ENCODE measurements around the gene ADCYAP1R1. TPM values are rescaled to one million over a fixed set of nuclear protein-coding genes. Genes with fewer than 3 reads are reported as not detected.

The ADCYAP1R1 gene
- total RNA-seq, 1 donor from 2014 or later: 0.39 TPM

DNA sequence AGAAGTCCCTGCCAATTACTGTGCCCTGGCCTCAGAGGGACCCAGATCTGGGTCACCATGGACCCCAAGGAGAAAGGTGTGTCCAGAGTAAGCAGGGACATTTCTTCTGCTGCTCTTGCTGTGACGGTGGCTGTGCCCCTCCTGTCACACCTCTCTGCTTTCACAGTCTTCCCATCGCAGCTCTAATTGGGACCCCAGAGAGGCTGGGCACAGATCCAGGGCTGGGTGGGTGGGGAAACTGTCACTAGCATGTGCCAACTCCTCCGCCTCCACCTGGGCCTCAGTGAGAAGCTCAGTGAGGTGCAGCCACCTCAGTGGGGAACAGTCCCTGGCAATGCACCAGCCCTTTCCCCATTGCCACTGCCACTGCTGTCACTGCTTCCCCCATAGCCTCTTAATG lies 37.3 kb upstream of the ADCYAP1R1 start:
- Mint-ChIP-seq H3K36me3 (no peaks in the 10 kb centered on the region), H3K27ac (no peak overlapping the region)

GRCh38 chr7:31017032-31017675 lies 35.0 kb upstream of the ADCYAP1R1 start:
- Mint-ChIP-seq H3K36me3 (no peaks in the 10 kb centered on the region), H3K27me3 (ENCODE audit: insufficient read depth, low read depth) (peaks cover 16% of the 10 kb centered on the region), H3K4me3 (no peak overlapping the region), H3K9me3 (no peaks in the 10 kb centered on the region), H3K4me1 (peaks cover 34% of the 10 kb centered on the region), H3K27ac (peak overlapping the region; percentile 63)
- Histone ChIP-seq H3K4me1 (peaks cover 4% of the 10 kb centered on the region), H3K27ac (no peak overlapping the region), H2AFZ (replicated peaks) (no peak overlapping the region), H3F3A (ENCODE audit: low read depth) (no peaks in the 10 kb centered on the region), H3K4me3 (no peak overlapping the region), H3K36me3 (no peaks in the 10 kb centered on the region), H3K79me2 (ENCODE audit: low read depth) (no peaks in the 10 kb centered on the region), H3K4me2 (peak overlapping the region; percentile 6), H3K9me3 (ENCODE audit: low read depth) (no peaks in the 10 kb centered on the region), H3K9ac (no peak overlapping the region), H4K20me1 (ENCODE audit: low read depth) (no peaks in the 10 kb centered on the region), H3K27me3 (no peaks in the 10 kb centered on the region)
- no peak for DNase-seq (ENCODE audit: low spot score)
- TF ChIP-seq EZH2phosphoT487 (IDR thresholded peaks at IDR 0.05): no peak
- TF ChIP-seq, protein P1, sequence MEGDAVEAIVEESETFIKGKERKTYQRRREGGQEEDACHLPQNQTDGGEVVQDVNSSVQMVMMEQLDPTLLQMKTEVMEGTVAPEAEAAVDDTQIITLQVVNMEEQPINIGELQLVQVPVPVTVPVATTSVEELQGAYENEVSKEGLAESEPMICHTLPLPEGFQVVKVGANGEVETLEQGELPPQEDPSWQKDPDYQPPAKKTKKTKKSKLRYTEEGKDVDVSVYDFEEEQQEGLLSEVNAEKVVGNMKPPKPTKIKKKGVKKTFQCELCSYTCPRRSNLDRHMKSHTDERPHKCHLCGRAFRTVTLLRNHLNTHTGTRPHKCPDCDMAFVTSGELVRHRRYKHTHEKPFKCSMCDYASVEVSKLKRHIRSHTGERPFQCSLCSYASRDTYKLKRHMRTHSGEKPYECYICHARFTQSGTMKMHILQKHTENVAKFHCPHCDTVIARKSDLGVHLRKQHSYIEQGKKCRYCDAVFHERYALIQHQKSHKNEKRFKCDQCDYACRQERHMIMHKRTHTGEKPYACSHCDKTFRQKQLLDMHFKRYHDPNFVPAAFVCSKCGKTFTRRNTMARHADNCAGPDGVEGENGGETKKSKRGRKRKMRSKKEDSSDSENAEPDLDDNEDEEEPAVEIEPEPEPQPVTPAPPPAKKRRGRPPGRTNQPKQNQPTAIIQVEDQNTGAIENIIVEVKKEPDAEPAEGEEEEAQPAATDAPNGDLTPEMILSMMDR (IDR thresholded peaks at IDR 0.05): no peak
- no peak for TF ChIP-seq EZH2 (IDR thresholded peaks at IDR 0.05)

More for the DNA sequence above, 37.3 kb upstream of the ADCYAP1R1 start:
- H3K27me3 ChIP-seq: no peaks in the 10 kb centered on the region
- no peak overlapping the region for H3K27ac ChIP-seq
- no peaks in the 10 kb centered on the region for H3K79me2 ChIP-seq (ENCODE audit: low read depth)
- no peak overlapping the region for H3K4me2 ChIP-seq
- H3K9me3 ChIP-seq (ENCODE audit: low read depth): no peaks in the 10 kb centered on the region
- peaks cover 4% of the 10 kb centered on the region for H3K4me1 ChIP-seq
- Mint-ChIP-seq H3K9me3 (peaks cover 16% of the 10 kb centered on the region), H3K4me3 (no peak overlapping the region), H3K4me1 (peaks cover 19% of the 10 kb centered on the region), H3K27me3 (ENCODE audit: insufficient read depth, low read depth) (peaks cover 6% of the 10 kb centered on the region)
- H4K20me1 ChIP-seq (ENCODE audit: low read depth): no peaks in the 10 kb centered on the region
- no peaks in the 10 kb centered on the region for H3K36me3 ChIP-seq
- no peak overlapping the region for H3K9ac ChIP-seq
- H2AFZ ChIP-seq (replicated peaks): no peak overlapping the region
- no peak for DNase-seq (ENCODE audit: low spot score)
- TF ChIP-seq, protein P1 (IDR thresholded peaks at IDR 0.05): no peak
- no peak for TF ChIP-seq EZH2phosphoT487 (IDR thresholded peaks at IDR 0.05)
- TF ChIP-seq EZH2 (IDR thresholded peaks at IDR 0.05): no peak
- no peaks in the 10 kb centered on the region for H3F3A ChIP-seq (ENCODE audit: low read depth)
- no peak overlapping the region for H3K4me3 ChIP-seq

DNA sequence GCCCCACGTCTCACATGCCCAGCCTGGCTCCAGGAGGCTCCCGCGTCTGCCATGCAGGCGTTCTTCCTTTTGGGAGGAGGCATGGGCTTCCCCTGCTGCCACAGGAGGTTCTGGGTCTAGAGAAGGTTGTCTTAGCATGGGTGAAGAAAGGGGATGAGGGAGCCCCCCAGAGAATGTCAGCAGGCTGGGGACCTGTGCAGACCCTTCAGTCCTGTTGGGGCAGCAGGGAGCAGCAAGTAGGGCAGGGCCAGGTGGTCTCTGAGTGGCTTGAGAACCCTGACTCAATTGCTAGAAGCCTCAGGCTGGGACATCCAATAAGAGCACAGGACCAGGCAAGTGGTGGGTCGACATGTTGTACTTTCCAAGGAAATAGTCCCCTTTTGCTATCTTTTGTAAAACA lies 34.4 kb upstream of the ADCYAP1R1 start:
- Histone ChIP-seq H3K9ac (no peak overlapping the region), H3K4me2 (peak overlapping the region; percentile 6)

More for the DNA sequence above, 34.4 kb upstream of the ADCYAP1R1 start:
- Mint-ChIP-seq H3K36me3 (no peaks in the 10 kb centered on the region), H3K9me3 (no peaks in the 10 kb centered on the region), H3K27me3 (ENCODE audit: insufficient read depth, low read depth) (peaks cover 18% of the 10 kb centered on the region), H3K4me3 (no peak overlapping the region), H3K27ac (no peak overlapping the region), H3K4me1 (peaks cover 38% of the 10 kb centered on the region)
- H3F3A ChIP-seq (ENCODE audit: low read depth): no peaks in the 10 kb centered on the region
- H3K36me3 ChIP-seq: no peaks in the 10 kb centered on the region
- H3K27ac ChIP-seq: no peak overlapping the region
- no peaks in the 10 kb centered on the region for H3K79me2 ChIP-seq (ENCODE audit: low read depth)
- H3K4me1 ChIP-seq: peaks cover 4% of the 10 kb centered on the region
- no peak for DNase-seq (ENCODE audit: low spot score)
- no peak overlapping the region for H3K4me3 ChIP-seq
- H2AFZ ChIP-seq (replicated peaks): no peak overlapping the region
- TF ChIP-seq, protein P1 (IDR thresholded peaks at IDR 0.05): no peak
- TF ChIP-seq EZH2 (IDR thresholded peaks at IDR 0.05) (no peak), EZH2phosphoT487 (IDR thresholded peaks at IDR 0.05) (no peak)
- no peaks in the 10 kb centered on the region for H4K20me1 ChIP-seq (ENCODE audit: low read depth)
- H3K27me3 ChIP-seq: no peaks in the 10 kb centered on the region
- H3K9me3 ChIP-seq (ENCODE audit: low read depth): no peaks in the 10 kb centered on the region
